Activated CD4-positive, alpha-beta T cell treated with anti-CD3 and anti-CD28 coated beads, Interleukin-2, amount 50 U/mL, for 4 hours (primary cell): ENCODE measurements around the gene BICDL1.
"Not testable (repeated sequence)": the region's sequence is repeated elsewhere in the genome, so short reads cannot be mapped to it uniquely, and the experiment has no call there.

Experiments used
- DNase-seq, 2 experiments: peaks; one replicate each; pipeline ENCODE4 v3.0.0-alpha.2; 2020

Gene BICDL1

DNA sequence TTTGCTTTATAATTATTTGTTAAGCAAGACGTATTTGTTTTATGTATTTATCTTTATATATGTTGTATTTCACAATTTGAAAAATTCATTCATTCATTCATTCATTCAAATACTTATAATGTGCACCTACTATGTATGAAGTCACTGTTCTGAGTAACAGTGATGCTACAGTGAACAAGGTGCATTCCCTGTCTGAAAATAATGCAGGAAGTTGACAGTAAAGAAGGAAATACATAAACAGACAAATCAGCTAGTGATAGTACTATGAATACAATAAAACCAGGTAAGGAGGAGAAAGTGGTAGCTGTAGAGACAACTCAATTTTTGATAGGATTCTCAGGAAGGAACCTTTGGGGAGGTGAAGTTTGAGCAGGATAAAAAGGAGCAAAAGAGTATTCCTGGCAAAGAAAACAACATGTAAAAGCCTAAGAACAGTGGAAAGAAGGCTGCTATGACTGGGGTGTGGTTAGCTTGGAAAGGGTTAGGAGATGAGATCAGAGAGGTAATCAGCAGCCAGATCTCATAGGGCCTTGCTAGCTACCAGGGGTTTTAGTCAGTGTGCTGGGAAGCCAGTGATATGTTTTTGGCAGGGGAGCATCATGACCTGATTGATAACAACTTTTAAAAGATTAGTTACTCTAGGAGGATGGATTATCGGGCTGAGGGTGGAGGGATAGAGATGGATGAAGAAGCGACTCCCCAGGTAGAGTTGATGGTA, 17.4 kb downstream of the BICDL1 start:
- DNase-seq = no peak

DNA sequence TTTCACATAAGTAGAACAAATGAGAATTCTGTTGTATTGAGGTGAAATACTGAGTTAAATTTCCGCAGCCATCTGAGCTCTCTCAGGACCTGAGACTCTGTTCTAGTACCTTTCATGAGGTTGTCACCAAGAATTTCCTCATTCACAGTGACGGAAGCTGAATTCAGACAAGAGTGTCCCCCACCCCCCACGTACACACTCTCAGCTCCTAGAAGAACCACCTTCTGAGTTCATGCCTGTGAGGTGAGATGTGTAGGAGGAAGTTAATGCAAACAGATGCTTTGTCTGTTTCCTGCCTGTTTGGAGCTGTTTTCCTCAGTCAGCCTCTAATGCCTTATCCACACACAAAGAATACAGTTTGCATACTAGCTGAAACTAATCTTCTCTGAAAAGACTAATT, 18.2 kb downstream of the BICDL1 start:
- peak; percentile 71 to 76 for DNase-seq

DNA sequence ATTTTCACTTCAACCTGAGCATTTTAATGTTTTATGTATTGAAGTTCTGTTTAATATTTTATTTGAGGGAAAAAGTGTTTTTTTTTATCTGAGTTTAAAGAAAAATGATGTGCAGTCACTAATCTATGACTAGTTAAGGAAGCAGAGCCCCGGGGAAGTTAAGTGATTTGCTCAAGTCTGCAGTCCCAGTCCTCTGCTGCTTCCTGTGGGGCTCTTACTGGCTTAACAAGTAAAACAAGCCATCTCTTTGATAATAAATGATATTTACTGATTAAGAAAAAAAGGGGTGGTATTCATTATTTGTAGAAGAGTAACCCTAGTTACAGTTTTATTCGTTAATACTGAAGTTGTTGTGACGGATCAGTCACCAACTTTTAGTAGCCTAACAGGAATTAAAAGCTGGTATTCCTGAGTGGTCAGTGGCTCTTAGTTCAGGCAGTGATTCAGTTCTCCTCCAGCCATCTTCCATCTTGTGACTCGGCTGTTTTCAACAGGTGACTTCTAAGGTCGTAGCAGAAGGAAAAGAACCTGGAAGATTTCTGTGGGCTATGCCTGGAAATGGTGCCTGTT, 21.7 kb downstream of the BICDL1 start:
- DNase-seq = peak in 1 of 2 experiments; percentile 28

DNA sequence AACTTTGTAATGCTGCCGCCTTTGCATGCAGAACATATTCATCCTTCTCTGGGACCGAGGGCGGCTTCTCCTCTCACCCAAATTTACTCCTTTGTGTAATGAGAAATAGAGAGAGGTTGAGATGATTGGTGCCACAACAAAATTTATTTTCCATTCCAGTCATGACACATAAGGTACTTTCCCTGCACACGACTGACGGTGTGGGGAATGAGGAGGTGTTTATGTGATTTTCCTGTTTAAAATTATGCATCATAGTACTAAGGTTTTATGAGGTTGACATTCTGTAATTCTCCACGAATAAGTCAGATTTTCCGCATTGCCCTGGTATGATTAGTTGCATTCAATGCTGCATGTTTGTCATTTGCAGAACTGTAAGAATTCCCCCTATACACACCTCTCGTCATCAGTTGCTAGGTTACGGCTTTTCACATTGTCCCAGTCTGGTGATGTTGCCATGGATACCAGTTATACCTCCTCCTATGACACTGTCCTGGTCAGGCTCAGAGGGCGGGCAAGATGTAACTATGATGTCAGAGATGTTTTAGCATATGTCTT, 23.1 kb downstream of the BICDL1 start:
- peak; percentile 72 to 76 for DNase-seq

DNA sequence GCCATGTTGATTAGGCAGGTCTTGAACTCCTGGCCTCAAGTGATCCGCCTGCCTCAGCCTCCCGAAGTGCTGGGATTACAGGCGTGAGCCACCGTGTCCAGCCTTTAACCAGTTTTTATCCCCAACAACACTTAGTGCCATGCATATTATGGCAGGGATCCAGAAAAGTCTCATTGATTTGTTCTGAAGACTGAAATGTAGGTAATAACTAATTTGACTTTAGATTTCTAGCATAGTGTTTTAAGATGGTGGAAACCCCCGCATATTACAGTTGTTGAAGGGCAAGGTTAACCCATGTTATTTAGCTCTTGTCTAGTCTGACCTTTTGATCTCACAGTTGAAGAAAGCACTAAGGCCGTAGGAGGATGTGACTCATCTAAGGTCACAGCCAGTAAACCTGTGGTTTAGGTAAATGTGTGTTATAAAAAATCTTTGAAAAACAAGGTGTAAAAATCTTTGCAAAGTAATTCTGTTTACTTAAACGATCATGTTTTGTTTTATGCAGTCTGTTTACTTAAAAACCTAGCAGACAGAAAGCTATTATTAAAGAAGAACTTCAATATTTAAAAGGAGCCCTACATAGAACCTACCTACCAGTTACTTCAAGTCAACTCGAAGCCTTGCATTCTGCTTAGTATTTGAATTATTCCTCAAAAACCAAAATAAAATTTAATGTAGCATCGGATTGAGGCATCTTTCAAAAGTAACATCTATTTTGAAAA, 24.8 kb downstream of the BICDL1 start:
- peak in 1 of 2 experiments; percentile 52 for DNase-seq

DNA sequence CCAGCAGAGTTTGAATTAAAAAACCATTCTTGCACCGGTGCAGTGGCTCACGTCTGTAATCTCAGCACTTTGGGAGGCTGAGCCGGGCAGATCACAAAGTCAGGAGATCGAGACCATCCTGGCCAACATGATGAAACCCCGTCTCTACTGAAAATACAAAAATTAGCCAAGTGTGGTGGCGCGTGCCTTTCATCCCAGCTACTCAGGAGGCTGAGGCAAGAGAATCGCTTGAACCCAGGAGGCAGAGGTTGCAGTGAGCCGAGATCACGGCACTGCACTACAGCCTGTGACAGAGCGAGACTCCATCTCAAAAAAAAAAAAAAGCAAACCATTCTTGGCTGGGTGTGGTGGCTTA, 25.3 kb downstream of the BICDL1 start:
- DNase-seq = not testable (repeated sequence)

DNA sequence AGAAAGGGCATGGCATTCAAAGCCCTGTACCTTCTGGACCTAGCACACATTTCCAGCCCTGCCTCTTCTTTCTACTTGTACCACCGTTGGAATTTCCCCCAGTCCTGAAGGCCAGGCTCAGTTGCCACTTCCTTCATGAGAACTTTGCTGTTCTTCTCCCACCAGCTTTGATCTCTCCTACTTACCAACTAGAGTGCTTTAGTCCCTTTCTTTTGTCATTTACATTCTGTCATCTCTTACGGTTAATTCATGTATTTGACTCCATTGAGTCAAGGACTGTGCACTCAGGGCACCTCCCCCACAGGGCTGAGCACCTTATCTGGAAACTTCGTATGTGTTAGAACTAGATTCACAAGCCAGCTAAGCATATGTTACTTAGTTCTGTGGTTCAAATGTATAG, 26.3 kb downstream of the BICDL1 start:
- DNase-seq = peak; percentile 67 to 75

DNA sequence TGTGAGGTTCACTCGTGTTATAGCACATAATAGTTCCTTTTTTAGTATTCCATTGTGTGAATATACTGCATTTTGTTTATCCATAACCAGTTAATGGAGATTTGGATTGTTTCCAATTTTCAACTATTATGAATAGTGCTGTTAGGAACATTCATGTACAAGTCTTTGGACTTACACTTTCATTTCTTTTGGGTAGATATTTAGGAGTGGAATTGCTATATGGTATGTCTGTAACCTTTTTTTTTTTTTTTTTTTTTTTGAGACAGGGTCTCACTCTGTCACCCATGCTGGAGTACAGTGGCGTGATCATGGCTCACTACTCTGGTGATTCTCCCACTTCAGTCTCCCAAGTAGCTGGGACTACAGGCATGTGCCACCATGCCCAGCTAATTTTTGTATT, 27.2 kb downstream of the BICDL1 start:
- DNase-seq = not testable (repeated sequence)

DNA sequence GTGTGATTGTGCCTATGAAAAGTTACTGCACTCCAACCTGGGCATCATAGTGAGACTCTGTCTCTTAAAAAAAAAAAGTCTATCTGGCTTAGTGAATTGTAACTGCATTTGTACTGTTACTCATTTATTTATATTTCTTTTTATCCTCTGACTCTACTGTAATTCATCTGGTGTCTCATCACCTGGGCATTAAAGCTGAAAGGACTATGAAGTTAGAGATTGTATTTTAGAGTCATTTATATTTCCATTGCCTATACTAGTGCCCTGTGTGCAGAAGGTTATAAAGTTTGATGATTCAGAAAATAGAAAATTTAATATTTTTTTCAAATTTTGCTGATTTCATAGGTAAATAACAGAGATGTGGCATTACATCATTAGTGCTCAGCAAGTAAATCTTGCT, 30.2 kb downstream of the BICDL1 start:
- no peak for DNase-seq

DNA sequence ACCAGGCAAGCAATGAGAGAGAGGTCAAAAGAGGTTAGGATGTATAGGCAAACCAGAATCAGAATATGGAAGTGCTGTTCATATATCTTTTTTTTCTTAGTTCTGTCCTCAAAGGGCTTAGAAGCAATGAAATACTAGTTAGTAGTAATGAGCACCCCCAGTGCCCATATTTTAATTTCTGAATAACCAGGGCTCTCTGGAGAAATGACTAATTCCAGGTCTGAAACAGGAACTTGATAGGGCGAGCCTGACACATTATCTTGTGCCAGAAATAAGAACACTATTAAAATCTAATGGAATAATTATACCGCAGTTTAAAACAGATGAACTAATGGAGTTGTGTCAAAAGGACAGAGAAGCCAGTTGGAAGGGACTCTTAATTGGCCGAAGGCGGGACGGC, 30.9 kb downstream of the BICDL1 start:
- DNase-seq = no peak

DNA sequence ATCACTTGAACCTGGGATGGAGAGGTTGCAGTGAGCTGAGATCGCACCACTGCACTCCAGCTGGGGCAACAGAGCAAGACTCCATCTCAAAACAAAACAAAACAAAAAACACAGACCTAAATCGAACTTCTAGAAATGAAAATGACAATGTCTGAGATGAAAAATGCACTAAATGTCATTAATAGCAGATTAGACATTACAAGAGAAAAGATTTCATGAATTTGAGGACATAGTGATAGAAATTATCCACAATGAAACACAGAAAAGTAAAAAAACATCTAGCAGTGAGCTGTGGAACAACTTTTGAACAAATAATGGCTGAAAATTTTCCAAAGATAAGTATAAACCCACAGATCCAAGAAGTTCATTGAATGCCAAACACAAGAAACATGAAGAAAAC, 35.2 kb downstream of the BICDL1 start:
- no peak for DNase-seq

DNA sequence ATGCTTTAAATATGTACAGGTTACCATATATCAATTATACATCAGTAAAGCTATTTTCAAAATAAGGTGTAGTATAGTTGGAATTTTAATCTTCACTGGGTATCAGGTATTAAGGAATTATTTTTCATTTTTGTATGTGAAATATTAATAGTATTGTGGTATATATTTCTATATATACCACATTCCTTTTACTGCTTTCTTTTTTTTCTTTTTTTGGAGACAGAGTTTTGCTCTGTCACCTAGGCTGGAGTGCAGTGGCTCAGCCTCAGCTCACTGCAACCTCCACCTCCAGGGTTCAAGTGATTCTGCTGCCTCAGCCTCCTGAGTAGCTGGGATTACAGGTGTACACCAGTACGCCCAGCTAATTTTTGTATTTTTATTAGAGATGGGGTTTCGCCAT, 36.6 kb downstream of the BICDL1 start:
- no peak for DNase-seq

DNA sequence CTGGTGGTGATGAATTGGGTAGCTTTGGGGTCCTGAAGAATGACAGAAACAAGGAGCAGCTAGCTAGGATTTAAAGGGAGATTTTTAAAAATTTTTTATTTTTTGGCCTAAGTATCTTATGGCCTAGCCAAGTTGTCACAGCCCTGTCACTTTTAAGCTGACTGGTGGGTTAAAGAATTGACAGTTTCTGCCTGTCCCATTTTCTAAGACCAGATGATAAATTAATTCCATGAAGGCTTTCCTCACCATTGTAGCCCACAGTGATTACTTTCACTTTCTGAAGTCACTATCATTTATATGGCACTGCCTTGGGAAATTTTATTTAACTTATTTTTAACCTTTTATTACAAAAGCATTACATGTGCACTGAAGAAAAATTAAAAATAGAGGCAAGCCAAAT, 43.2 kb downstream of the BICDL1 start:
- no peak for DNase-seq

DNA sequence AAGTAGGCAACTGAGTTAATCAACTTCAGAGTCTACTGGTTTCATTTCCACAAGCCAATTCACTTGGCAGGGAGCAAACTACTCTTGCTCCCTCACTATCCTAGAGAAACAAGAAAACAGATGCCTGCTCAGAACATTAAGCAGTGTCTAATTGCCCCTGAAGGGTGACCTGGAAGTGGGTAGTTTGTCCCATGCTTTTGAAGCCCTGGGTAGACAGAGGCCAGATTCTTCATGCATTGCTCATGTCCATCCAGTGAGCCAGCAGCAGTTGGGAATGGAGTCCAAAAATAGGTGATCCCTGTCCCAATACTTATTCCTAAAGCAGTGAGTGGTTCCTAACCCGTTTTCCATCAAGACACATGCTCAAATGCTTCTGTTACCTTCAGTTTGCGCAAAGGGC, 48.8 kb downstream of the BICDL1 start:
- DNase-seq = no peak

DNA sequence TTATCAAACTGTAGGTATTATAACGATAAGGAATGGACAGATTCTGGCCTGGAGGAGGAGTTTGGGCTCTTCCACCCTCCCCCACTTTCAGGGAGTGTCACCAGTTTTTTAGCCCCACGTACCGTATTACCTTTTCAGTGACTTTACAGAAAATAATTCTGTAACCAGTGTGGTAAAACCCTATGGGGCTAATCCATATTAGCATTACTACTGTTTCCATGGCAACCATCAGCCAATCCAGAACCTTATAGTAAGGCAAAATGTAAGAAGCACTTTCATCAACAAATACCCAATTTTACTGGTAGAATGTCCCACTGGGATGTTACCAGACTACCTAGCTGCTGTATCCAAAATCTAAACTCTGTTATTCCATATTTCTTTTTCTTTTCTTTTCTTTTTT, 50.7 kb downstream of the BICDL1 start:
- DNase-seq = no peak

DNA sequence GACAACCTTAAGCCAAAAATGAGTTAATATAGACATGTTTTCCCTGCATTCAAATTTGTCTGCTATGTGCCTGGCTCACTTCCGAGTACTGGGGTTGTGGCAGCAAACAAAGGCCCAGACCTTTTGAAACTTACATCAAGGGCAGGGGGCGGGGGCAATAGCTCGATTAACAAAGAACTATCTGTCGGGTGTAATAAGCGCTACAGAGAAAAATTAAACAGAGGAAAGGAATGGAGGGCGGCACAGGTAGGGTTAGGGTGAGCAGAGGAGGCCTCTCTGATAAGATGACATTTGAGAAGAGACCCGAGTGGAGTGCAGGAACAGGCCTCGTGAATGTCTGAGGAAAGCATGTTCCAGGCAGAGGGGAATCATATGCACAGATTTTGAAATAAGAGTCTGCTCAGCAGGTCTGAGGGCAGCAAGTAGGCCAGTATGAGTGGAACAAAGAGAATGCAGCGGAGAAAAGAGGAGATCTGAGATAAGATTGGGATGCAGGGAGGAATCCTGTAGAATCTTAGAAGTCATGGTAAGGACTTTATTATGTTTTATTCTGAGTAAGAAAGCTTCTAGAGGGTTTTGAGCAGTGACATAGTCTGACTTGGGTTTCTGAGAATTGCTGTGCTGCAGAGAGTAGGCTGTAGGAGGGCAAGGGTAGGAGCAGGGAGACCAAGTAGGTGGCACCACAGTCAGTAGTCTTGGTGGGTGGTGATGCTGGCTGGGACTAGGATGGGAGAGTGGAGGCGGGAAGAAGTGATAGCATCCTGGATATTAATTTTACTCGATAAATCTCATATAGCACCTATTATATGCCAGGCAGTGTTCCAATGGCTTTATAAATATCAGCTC, 52.6 kb downstream of the BICDL1 start:
- peak; percentile 40 to 46 for DNase-seq

DNA sequence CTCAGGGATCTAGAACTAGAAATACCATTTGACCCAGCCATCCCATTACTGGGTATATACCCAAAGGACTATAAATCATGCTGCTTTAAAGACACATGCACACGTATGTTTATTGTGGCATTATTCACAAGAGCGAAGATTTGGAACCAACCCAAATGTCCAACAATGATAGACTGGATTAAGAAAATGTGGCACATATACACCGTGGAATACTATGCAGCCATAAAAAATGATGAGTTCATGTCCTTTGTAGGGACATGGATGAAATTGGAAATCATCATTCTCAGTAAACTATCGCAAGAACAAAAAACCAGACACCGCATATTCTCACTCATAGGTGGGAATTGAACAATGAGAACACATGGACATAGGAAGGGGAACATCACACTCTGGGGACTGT, 56.3 kb downstream of the BICDL1 start:
- not testable (repeated sequence) for DNase-seq

DNA sequence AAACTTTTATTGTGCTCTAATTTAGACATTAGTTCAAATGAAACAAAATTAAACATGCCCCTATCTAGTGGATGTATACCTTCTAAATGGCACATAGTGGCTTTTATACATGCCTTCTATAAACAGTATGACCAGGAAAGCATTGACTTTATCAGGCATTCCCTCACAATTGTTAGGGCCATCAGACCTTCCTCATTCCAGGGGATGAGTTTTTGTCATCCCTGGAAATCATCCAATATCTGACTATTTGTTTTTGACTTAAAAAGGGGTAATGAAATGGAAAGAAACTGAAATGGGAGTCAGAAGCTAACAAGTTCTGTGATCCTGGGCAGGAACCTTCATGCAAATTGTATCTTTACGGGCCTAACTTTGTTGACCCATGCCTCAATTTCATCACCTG, 58.0 kb downstream of the BICDL1 start:
- DNase-seq = no peak

DNA sequence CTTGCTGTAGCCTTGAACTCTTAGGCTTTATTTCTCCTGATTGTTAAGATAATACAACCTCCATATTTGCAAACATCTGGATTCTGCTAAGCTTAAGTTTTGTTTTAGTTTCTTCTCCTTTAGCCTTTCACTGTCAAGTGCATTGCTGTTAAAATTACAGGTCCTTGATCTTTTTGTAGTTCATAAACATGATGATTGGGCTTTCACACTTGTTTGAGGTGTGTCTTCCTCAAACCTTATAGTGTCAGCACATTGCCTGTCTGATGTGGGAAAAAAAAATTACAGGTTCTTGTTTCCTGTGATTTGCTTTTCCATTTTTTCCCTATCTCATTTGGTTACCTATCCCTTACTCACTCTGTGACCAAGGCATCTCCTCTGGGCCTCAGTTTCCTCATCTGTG, 59.2 kb downstream of the BICDL1 start:
- DNase-seq = no peak

DNA sequence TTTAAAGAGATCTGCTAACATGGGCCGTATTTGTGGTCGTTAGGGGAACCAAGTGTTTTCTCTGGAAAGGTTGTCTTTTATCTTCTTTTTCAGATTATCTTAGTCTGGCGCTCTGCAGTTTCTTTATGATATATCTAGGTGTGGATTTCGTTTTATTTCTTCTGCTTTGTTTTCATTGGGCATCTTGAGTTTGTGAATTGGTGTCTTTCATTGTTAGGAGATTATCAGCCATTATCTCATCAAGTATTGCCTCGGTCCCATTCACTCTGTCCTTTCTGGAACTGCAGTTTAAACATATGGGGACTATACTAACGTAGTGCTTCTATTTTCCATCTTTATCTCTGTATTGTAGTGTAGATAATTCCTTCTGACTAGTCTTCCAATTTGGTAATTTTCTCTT, 60.4 kb downstream of the BICDL1 start:
- DNase-seq = no peak

DNA sequence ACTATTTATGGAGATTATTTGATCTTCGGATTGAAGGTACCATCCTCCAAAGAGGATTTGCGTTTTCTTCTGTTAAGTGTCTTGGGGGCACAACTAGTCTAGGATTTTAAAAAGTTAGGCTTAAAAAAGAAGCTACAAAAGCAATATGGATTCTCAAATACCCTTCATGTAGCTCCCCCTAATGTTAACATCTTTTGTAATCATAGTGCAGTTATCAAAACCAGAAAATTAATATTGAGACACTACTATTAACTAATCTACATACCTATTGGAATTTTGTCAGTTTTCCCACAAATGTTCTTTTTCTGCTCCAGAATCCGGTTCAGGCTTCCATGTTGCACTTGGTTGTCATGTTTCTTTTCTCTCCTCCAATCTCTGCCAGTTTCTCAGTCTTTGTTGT, 62.5 kb downstream of the BICDL1 start:
- no peak for DNase-seq

DNA sequence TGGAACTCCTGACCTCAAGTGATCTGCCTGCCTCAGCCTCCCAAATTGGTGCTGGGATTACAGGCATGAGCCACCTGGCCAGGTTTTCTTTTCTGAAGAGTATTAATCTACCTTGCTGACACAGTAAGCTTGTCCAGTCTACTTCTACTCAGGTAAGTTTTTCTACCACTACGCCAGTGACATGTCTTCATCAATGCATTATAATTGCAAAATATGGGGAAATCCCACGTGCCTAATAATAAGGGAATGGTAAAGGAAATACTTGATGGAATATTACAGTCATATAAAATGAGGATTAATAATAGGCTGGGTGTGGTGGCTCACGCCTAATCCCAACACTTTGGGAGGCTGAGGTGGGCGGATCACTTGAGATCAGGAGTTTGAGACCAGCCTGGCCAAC, 65.3 kb downstream of the BICDL1 start:
- DNase-seq = no peak
